Brain microvascular endothelial cell (primary cell): Measurements from ENCODE around the gene PPP1R2B.

Experiments used
- DNase-seq: peaks from one replicate; pipeline ENCODE4 v3.0.0-alpha.2; 2020
- H3K27ac ChIP-seq: fragments of 250-450 bp; sonication (Bioruptor Pico); 2 replicates; pipeline ENCODE4 v1.5.1; 2020; ENCODE audit warnings: mild to moderate bottlenecking, moderate library complexity
- H3K27me3 ChIP-seq: fragments of 250-450 bp; sonication (Bioruptor Pico); replicated peaks from 2 replicates; pipeline ENCODE4 v1.5.1; 2020; ENCODE audit warnings: mild to moderate bottlenecking
- H3K36me3 ChIP-seq: fragments of 250-450 bp; sonication (Bioruptor Pico); replicated peaks from 2 replicates; pipeline ENCODE4 v1.5.1; 2020; ENCODE audit warnings: mild to moderate bottlenecking
- H3K4me3 ChIP-seq: 2 replicates; pipeline ENCODE4 v1.5.1; 2011; ENCODE audit warnings: low read depth, mild to moderate bottlenecking, control low read depth, low read length, moderate library complexity
- CTCF ChIP-seq: IDR thresholded peaks from 2 replicates; pipeline ENCODE4 v1.5.1; 2011; ENCODE audit warnings: low read depth, mild to moderate bottlenecking, moderate library complexity, low read length, control low read depth, inconsistent platforms; ENCODE audit errors: missing control alignments
- in situ Hi-C: cut with HindIII; loops from 2 replicates; pipeline ENCODE4 v1.10.0; 2017; ENCODE audit warnings: low sequenced_read_pairs, low pct_ligation_motif_present

The PPP1R2B gene

DNA sequence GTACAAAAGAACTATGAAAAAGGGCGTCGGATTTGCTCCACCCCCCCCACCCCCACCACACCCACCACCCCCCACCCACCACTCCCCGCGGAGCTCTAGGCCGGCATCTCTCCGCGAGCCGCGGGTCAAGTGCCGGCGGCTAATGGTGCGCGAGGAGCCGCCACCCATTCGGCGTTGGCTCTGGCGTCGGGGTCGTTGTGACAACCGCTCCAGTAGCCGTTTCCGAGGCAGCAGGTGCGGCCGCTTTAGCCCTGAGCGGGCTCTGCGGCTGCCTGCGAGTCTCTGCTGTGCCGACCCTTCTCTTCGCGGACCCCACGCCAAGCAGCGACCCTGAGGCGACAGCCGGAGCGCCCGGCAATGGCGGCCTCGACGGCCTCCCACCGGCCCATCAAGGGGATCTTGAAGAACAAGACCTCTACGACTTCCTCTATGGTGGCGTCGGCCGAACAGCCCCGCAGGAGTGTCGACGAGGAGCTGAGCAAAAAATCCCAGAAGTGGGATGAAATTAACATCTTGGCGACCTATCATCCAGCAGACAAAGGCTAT is at the start of gene PPP1R2B:
TSS of gene PPP1R2B (plus strand) at position 90 of the 546 bp plus-strand sequence. CDS start at position 358, 268 bp downstream.
- no peak for TF ChIP-seq CTCF
- Histone ChIP-seq H3K4me3 (no peak within 1 kb of the TSS), H3K27me3 (no peaks in the 10 kb centered on the region), H3K36me3 (no peaks in the 10 kb centered on the region), H3K27ac (no peak within 1 kb of the TSS)
- no peak for DNase-seq
- in situ Hi-C loops: no loop called here

DNA sequence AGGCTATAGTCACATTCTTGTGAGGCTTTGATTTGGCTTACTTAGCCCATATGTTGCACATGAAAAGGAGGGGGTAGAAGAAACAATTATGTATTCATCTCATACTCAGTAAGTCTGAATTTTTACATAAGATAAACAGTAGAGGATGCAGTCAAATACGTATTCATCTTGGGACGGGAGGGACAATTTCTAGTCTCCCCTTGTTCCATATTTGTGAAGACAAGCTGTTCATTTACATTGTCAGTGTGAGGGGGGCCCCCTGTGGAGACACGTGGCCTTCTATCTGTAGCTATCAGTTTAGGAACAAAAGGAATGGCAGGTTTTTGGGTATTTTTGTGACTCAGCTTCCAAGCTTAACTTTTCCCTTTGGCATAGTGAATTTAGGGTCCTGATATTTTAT is 49.2 kb upstream of the PPP1R2B start:
- Histone ChIP-seq H3K36me3 (no peaks in the 10 kb centered on the region), H3K4me3 (no peak overlapping the region), H3K27ac (no peak overlapping the region), H3K27me3 (no peaks in the 10 kb centered on the region)
- DNase-seq: no peak
- in situ Hi-C loops: no loop called here
- TF ChIP-seq CTCF: no peak

DNA sequence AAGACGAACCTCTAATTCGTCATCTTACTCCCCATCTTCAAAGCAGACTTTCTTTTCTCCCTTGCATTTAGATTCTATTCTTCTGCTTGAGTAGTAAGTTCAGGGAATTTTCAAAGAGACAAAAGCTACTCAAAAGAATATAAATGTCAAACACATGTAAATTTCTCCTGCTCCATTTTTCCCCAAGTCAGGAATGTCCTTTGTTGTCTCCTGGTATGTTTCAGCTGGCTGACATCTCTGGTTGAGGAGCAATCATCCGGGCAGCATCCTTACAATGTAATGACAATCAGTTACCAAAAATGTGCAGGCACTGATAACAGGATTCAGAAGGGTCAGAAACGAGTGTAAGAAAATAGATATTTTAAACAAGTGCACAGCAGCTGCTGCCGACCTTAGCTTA is 47.6 kb upstream of the PPP1R2B start:
- H3K27me3 ChIP-seq: no peaks in the 10 kb centered on the region
- no peaks in the 10 kb centered on the region for H3K36me3 ChIP-seq
- no peak overlapping the region for H3K27ac ChIP-seq
- in situ Hi-C loops: no loop called here
- DNase-seq: no peak
- H3K4me3 ChIP-seq: no peak overlapping the region
- TF ChIP-seq CTCF: no peak

DNA sequence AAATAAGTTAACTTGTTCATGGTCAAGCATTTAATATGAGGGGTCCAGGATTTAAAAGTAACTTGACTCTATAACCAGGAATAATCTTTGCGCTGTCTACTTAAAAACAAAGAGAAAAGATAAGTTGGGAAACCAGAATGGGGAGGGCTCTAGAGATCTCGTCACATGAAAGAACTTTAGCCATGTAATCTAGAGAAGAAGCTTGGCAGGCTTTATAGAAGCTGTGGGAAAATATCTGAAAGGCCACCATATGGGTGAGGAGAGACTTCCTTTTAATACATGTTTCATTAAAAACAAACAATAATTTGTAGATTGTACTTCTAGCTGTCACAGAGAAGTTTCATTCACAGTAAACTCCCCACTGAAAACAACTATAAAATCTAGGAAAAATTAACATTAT is 46.7 kb upstream of the PPP1R2B start:
- H3K27ac ChIP-seq: no peak overlapping the region
- no peak for DNase-seq
- no peak for TF ChIP-seq CTCF

GRCh38 chr5:156812959-156813358 is 37.1 kb upstream of the PPP1R2B start:
- Histone ChIP-seq H3K27me3 (no peaks in the 10 kb centered on the region), H3K36me3 (no peaks in the 10 kb centered on the region), H3K27ac (no peak overlapping the region), H3K4me3 (no peak overlapping the region)
- TF ChIP-seq CTCF: no peak
- in situ Hi-C loops: no loop called here
- no peak for DNase-seq

More for the DNA sequence above, 46.7 kb upstream of the PPP1R2B start:
- Histone ChIP-seq H3K27me3 (no peaks in the 10 kb centered on the region), H3K36me3 (no peaks in the 10 kb centered on the region), H3K4me3 (no peak overlapping the region)
- in situ Hi-C loops: no loop called here

- Histone ChIP-seq H3K27me3 (no peaks in the 10 kb centered on the region), H3K27ac (no peak overlapping the region), H3K4me3 (no peak overlapping the region), H3K36me3 (no peaks in the 10 kb centered on the region)
- TF ChIP-seq CTCF: no peak
- no peak for DNase-seq
- in situ Hi-C loops: no loop called here
These were observed 34.0 kb upstream of the PPP1R2B start for GRCh38 chr5:156815988-156816599.
